Measurements from ENCODE around the gene ENO3. TPM values are rescaled to one million over a fixed set of nuclear protein-coding genes. Genes with fewer than 3 reads are reported as not detected.

Gene ENO3
- total RNA-seq, 1 donor from 2014 or later = 24.0 TPM

DNA sequence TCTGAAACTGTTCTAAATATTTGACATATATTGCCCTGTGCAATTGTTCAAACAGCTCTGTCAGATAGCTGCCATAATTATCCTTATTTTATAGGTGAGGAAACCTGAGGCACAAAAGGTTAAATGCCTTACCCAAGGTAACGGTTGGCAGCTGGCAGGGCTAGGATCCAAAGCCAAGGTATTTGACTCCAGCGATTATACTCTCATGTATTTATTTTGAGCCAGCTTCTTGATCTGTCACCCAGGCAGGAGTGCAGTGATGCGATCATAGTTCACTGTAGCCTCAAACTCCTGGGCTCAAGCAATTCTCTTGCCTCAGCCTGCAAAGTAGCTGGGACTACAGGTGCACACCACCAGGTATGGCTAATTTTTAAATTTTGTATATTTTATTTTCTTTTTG is 7.2 kb downstream of the ENO3 start:
- no peaks in the 10 kb centered on the region for H3K9me3 Mint-ChIP-seq
- peaks cover 13% of the 10 kb centered on the region for H3K36me3 Mint-ChIP-seq
- TF ChIP-seq, protein P1, sequence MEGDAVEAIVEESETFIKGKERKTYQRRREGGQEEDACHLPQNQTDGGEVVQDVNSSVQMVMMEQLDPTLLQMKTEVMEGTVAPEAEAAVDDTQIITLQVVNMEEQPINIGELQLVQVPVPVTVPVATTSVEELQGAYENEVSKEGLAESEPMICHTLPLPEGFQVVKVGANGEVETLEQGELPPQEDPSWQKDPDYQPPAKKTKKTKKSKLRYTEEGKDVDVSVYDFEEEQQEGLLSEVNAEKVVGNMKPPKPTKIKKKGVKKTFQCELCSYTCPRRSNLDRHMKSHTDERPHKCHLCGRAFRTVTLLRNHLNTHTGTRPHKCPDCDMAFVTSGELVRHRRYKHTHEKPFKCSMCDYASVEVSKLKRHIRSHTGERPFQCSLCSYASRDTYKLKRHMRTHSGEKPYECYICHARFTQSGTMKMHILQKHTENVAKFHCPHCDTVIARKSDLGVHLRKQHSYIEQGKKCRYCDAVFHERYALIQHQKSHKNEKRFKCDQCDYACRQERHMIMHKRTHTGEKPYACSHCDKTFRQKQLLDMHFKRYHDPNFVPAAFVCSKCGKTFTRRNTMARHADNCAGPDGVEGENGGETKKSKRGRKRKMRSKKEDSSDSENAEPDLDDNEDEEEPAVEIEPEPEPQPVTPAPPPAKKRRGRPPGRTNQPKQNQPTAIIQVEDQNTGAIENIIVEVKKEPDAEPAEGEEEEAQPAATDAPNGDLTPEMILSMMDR (conservative IDR thresholded peaks at IDR 0.05) = no peak
- DNase-seq (ENCODE audit: extremely low spot score, unreplicated experiment) = no peak
- no peak overlapping the region for H3K27ac Mint-ChIP-seq
- H3K4me3 Mint-ChIP-seq = no peak overlapping the region
- no peaks in the 10 kb centered on the region for H3K27me3 Mint-ChIP-seq
- H3K4me1 Mint-ChIP-seq (ENCODE audit: unreplicated experiment) = peaks cover 16% of the 10 kb centered on the region

DNA sequence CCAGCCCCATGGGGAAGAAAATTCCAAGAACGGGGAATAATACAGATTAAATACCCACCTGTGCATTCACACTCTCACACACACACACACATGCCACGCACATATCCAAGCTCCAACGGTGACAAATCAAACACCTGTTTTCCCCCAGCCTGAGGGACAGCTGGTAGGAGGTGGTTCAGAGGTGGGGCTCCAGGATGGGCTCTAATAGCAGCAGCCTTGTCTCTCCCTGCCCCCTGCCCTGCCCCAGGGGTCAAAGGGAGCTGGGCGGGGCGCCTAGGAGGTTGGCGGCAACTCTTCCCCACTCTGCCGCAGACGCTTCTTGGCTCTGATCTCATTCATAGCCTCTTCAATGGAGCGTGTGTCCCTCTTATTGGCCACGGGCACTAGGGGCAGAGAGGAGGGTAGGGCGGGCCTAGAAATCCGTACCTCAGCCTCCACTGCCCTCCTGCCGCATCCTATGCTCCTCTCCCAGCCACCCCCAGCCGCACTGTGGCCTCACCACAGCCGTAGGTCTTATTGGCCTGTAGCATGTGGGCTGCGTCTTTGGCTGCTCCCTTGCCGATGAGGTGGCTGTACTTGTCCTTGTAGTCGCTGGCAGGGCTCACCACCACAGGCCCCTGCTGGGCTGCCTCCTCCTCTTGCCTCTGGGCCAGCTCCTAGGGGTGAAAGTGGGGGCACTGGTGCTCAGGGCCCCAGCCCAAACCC is 8.5 kb downstream of the ENO3 start:
- peak overlapping the region; percentile 60 for H3K27ac Mint-ChIP-seq
- DNase-seq (ENCODE audit: extremely low spot score, unreplicated experiment) = no peak

DNA sequence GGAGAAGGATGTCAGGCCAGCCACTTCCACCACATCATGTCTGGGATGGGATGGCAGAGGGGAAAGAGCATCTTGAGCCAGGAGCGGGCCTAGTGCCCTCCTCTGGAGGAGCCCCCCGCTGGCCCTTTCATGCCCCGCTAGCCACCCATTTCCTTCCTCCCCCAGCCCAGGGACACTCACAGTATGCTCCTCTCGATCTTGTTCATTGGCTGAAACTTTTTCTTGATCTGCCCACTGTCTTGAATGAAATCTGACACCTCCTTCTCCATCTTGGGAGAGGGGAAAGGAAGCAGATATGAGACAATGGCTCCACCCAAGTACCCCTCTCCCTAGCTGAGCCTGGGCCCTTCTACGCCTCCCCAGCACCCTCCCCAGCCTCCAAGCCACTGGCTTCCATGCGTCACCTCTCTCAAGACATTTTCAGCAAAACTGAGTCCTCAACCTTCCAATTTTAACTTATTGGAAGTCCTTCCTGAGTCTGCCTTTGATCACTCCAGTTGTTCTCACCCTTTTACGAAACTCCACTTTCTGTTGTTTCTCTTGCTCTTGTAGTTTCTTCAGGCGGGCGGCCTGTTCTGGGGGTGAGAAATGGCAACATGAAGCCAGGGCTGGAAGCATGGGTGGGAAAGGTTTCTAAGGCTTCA is 9.5 kb downstream of the ENO3 start:
- TF ChIP-seq, protein P1 (conservative IDR thresholded peaks at IDR 0.05) = no peak
- Mint-ChIP-seq H3K4me1 (ENCODE audit: unreplicated experiment) (peaks cover 16% of the 10 kb centered on the region), H3K36me3 (peaks cover 17% of the 10 kb centered on the region), H3K27ac (no peak overlapping the region), H3K4me3 (no peak overlapping the region), H3K9me3 (no peaks in the 10 kb centered on the region), H3K27me3 (no peaks in the 10 kb centered on the region)
- DNase-seq (ENCODE audit: extremely low spot score, unreplicated experiment) = no peak

More for the DNA sequence above, 8.5 kb downstream of the ENO3 start:
- Mint-ChIP-seq H3K4me1 (ENCODE audit: unreplicated experiment) (peaks cover 11% of the 10 kb centered on the region), H3K27me3 (no peaks in the 10 kb centered on the region), H3K4me3 (no peak overlapping the region), H3K9me3 (no peaks in the 10 kb centered on the region), H3K36me3 (peaks cover 13% of the 10 kb centered on the region)
- TF ChIP-seq, protein P1 (conservative IDR thresholded peaks at IDR 0.05) = no peak

DNA sequence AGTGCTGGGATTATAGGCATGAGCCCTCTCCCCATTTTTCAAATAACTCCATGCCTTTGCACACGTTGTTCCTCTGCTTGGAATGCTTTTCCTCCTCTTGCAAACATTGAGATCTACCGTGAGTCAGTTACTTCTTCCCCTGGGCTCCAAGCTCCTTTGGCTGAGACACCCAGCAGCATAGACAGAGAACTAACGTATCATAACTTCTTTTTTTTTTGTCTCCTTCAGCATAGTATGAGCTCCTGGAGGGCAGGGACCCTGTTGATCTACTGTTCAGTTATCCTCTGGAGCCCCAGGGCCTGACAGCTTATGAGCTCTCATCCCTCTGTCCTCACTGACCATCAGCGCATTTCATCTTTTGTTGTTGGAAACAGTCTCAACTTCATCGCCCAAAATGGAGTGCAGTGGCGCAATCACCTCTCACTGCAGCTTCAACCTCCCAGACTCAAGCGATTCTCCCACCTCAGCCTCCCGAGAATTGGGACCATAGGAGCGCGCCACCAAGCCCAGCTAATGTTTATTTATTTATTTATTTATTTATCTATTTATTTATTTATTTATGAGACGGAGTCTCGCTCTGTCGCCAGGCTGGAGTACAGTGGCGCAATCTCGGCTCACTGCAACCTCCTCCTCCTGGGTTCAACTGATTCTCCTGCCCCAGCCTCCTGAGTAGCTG is 14.5 kb downstream of the ENO3 start:
- Mint-ChIP-seq H3K9me3 (no peaks in the 10 kb centered on the region), H3K4me1 (ENCODE audit: unreplicated experiment) (peaks cover 33% of the 10 kb centered on the region), H3K4me3 (peak overlapping the region; percentile 56), H3K36me3 (peaks cover 22% of the 10 kb centered on the region), H3K27ac (no peak overlapping the region), H3K27me3 (no peaks in the 10 kb centered on the region)
- no peak for DNase-seq (ENCODE audit: extremely low spot score, unreplicated experiment)
- TF ChIP-seq, protein P1 (conservative IDR thresholded peaks at IDR 0.05) = no peak

DNA sequence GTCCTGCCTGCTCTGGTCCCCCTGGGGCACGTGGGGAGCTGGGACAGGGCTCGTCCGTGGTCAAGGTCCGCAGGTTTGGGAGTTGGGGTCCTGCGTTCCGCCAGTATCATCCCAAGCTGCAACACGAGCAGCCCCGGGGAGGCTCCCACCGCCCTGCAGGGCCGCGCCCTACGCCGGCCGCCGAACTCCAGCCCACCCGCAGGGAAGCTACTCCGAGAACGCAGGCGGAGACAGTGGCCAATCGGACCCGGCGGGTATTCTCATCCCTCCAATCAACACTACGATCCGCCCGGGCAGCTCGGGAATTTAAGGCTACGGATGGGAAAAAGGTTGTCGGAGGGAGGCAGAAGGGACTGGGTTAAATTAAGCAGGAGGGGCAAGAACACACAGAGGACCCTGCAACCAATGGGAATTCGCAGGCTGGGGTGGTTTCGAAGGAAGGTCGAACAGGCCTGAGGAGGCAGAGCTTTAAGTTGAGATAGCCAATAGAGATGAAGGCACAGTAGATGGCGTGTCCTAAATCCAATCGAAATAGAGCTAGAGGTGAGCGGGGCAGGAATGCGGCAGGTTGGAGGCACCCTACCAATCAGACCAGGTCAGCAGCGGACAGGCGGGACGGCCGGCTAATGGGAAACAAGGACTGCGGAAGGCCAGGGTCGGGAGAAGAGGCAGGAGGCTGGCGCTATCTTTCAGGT is 16.1 kb downstream of the ENO3 start:
- Mint-ChIP-seq H3K4me3 (no peak overlapping the region), H3K36me3 (peaks cover 20% of the 10 kb centered on the region), H3K27me3 (no peaks in the 10 kb centered on the region), H3K9me3 (no peaks in the 10 kb centered on the region), H3K27ac (no peak overlapping the region), H3K4me1 (ENCODE audit: unreplicated experiment) (peaks cover 37% of the 10 kb centered on the region)
- DNase-seq (ENCODE audit: extremely low spot score, unreplicated experiment) = peak; percentile 96
- TF ChIP-seq, protein P1 (conservative IDR thresholded peaks at IDR 0.05) = no peak

Data from type B pancreatic cell (in vitro differentiated cells).